Gastroesophageal sphincter (tissue), 3 donors: ENCODE measurements around the gene OVCH1.

Experiments
- EP300 ChIP-seq: sonication (generic); formaldehyde crosslinking; IDR thresholded peaks from one replicate; pipeline ENCODE4 v1.6.1; 2017; ENCODE audit warnings: antibody characterized with exemption, mild to moderate bottlenecking
- POLR2A ChIP-seq, 2 donors: fragments of 450-650 bp; IDR thresholded peaks; one replicate each; pipeline ENCODE4 v1.6.1; 2017; ENCODE audit warnings: antibody characterized with exemption in 2 of 2, mild to moderate bottlenecking in 2 of 2, moderate library complexity in 1 of 2
- POLR2AphosphoS5 ChIP-seq: sonication (generic); formaldehyde crosslinking; IDR thresholded peaks from one replicate; pipeline ENCODE4 v1.6.1; 2017; ENCODE audit warnings: antibody characterized with exemption
- TF ChIP-seq, protein P1 (sequence below), 4 experiments: fragments of 200-600 bp in 2 of 4; fragments of 450-650 bp in 2 of 4; sonication (generic) in 1 of 4; IDR thresholded peaks; one replicate each; pipeline ENCODE4 v1.5.1; 2017 to 2019; ENCODE audit warnings: antibody characterized with exemption in 4 of 4, mild to moderate bottlenecking in 2 of 4, moderate library complexity in 2 of 4

DNA sequence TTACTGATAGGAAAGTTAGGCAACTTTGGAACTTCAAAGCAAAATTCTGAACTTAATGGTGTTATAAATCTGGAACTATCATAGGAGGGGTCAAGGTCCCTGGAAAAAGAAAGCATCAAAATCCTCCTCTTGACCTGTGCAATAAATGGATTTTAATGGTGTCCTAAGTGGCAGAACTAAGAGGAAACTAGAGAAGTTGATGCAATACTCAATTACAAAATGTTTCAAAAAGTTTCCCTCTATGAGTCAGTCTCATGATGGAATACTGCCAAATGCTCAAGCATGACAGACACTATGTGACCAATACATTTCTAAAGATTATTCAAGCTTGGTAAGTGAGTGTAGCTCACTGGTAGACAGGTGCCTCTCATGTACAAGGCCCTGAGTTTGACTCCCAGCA is 68.9 kb downstream of the OVCH1 start:
- TF ChIP-seq POLR2AphosphoS5 (no peak), POLR2A (IDR thresholded peaks at IDR 0.05) (no peak), EP300 (no peak)
- TF ChIP-seq, protein P1, sequence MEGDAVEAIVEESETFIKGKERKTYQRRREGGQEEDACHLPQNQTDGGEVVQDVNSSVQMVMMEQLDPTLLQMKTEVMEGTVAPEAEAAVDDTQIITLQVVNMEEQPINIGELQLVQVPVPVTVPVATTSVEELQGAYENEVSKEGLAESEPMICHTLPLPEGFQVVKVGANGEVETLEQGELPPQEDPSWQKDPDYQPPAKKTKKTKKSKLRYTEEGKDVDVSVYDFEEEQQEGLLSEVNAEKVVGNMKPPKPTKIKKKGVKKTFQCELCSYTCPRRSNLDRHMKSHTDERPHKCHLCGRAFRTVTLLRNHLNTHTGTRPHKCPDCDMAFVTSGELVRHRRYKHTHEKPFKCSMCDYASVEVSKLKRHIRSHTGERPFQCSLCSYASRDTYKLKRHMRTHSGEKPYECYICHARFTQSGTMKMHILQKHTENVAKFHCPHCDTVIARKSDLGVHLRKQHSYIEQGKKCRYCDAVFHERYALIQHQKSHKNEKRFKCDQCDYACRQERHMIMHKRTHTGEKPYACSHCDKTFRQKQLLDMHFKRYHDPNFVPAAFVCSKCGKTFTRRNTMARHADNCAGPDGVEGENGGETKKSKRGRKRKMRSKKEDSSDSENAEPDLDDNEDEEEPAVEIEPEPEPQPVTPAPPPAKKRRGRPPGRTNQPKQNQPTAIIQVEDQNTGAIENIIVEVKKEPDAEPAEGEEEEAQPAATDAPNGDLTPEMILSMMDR (IDR thresholded peaks at IDR 0.05), result no peak
